HS-5 (cell line): Measurements from ENCODE around the gene UGT8.
A peak's percentile ranks its signal among the peaks of the same experiment; 100 is the strongest.

Experiments used
- DNase-seq: peaks from one replicate; pipeline ENCODE4 v3.0.0-alpha.2; 2012; ENCODE audit warnings: low read depth

Gene UGT8

GRCh38 chr4:114690571-114690970 is 92.0 kb downstream of the UGT8 start:
- no peak for DNase-seq

- DNase-seq, result no peak
Measured at GRCh38 chr4:114691865-114692264, 93.3 kb downstream of the UGT8 start.

DNA sequence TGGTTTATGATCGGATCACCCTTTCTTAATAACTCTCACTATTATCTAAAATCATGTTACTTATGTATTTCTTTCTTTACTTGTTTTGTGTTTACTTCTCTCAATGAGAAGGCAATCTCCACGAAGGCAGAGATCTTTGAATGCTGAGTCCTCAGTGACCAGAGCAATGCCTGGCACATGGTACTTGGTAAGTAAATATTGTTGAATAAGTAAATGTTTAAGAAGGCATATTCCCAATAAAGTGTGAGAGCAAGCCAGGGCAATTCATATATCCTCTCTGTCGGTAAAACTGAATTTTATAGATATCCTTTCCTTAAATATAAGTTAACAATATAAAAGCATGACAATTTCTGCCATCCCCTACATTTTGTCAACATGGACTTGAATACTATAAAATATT is 94.4 kb downstream of the UGT8 start:
- DNase-seq, result no peak

DNA sequence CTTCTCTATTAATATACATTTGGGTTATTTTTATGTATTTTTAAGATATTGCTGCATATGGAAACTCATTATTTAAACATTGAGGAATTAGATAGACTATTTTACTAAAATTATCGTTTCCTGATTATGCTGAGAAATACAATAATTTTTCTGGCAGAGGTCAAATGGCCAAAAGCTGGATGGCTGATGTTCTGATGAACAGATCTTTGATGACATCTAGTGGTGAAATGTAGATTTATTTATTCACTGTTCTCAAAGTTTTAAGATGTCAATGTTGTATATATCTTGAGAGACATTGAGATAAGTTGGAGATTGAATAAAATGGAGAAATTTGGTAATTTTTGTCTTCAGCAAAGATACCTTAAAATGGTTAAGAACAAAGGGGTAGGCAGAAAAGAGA is 96.2 kb downstream of the UGT8 start:
- DNase-seq, result peak; percentile 19

DNA sequence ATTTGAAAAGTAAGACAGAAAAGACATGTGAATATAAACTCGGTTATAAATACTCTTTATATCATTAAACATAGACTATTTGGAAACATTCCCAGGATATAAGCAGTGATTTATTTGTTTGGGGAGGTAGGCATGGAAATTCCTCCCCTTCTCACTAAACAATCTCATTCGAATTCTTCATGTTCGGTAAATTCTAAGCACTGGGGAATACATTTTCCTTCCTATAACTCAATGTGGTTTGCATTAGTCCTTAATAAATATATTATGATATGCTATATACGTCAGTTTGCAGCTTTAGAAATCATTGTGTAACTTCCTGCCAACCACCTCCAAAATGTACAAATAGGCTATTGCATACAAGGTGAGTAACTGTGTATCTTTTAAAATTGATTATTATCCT is 99.6 kb downstream of the UGT8 start:
- DNase-seq, result no peak

DNA sequence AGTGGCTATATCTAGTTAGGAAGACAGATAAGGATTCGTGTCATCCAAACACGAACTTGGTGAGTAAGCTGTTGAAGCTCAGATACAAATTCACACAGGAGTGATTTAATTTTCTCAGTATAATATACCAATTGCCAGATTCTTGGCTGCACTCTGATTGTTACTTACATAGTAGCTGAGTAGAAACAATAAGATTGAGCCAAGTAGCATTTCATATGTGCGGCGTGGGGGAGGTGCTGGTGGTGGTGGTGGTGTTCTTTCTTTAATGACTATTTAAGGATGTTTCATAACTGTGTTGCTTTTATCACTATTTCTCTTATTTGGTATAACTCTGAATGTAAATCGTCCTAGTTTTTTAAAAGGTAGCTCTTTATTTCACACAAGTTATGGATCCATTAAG is 102.9 kb downstream of the UGT8 start:
- no peak for DNase-seq

- no peak for DNase-seq
Measured at GRCh38 chr4:114717432-114717831, 118.8 kb downstream of the UGT8 start.

GRCh38 chr4:114725066-114725465 is 126.5 kb downstream of the UGT8 start:
- DNase-seq, result no peak

DNA sequence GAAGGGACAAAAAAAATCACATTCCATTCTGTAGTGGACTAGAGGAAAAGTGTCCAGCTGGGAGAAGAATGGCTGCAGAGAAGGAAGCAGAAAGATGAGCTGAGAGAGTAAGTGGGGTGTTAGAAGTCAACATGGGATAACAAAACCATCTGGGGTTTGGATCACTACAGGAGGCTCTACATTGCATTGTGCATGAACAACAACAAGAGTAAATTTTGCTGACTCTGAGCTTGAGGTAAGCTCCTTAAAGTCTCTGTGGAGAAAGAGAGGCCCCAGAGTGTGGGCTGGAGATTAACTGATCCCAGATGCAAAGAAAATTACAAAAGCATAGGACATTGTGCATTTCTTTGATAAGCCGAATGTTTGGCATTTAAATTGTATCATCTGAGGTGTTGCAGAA is 128.9 kb downstream of the UGT8 start:
- DNase-seq, result no peak
